H1 (cell line): ENCODE results near the gene ADAM12. TPM values are rescaled to one million over a fixed set of nuclear protein-coding genes. Genes with fewer than 3 reads are reported as not detected.

Experiments used
- CTCF ChIA-PET: fragments of 300-600 bp; sonication (Branson Sonifier 250); formaldehyde crosslinking; loops from one replicate; lab custom pipeline; 2021; ENCODE audit not compliant: partially characterized antibody; lab: Charles Lee
- POLR2A ChIA-PET: fragments of 300-600 bp; sonication (Branson Sonifier 250); formaldehyde crosslinking; loops from one replicate; lab custom pipeline; 2021; ENCODE audit warnings: inconsistent platforms; ENCODE audit not compliant: partially characterized antibody; lab: Charles Lee
- DNase-seq, 2 experiments: peaks; one replicate each; pipeline versions ENCODE4 v3.0.0 to v3.0.0-alpha.2; 2010 to 2022; ENCODE audit warnings: low spot score in 2 of 2, low read depth in 1 of 2, mixed read lengths in 1 of 2
- FAIRE-seq: peaks from 2 replicates; lab custom pipeline; 2011; peaks lifted over from hg19 to GRCh38; lab: Jason Lieb, UNC
- H2AFZ ChIP-seq: 2 replicates; pipeline ENCODE4 v1.8.1; 2012; ENCODE audit warnings: low read length, inconsistent platforms
- H2AK5ac ChIP-seq: 2 replicates; pipeline ENCODE4 v1.6.1; 2013; ENCODE audit warnings: low read depth, low read length
- H2BK120ac ChIP-seq: replicated peaks from 2 replicates; pipeline ENCODE3; 2013; ENCODE audit warnings: low read depth, low read length, inconsistent platforms
- H2BK12ac ChIP-seq: 2 replicates; pipeline ENCODE4 v1.6.1; 2013; ENCODE audit warnings: low read depth, low read length
- H2BK15ac ChIP-seq: 2 replicates; pipeline ENCODE4 v1.6.1; 2013; ENCODE audit warnings: low read length
- H2BK20ac ChIP-seq: 2 replicates; pipeline ENCODE4 v1.6.1; 2013; ENCODE audit warnings: low read length
- H2BK5ac ChIP-seq: 2 replicates; pipeline ENCODE4 v1.6.1; 2013; ENCODE audit warnings: low read depth, low read length
- H3K14ac ChIP-seq: 2 replicates; pipeline ENCODE4 v1.6.1; 2013; ENCODE audit warnings: inconsistent platforms; ENCODE audit not compliant: insufficient read length
- H3K18ac ChIP-seq: 2 replicates; pipeline ENCODE4 v1.6.1; 2013; ENCODE audit warnings: low read length; ENCODE audit errors: extremely low read depth
- H3K23ac ChIP-seq: 2 replicates; pipeline ENCODE4 v1.6.1; 2013; ENCODE audit warnings: inconsistent platforms; ENCODE audit not compliant: insufficient read length
- H3K23me2 ChIP-seq: 2 replicates; pipeline ENCODE4 v1.6.1; 2013; ENCODE audit warnings: low read depth, low read length
- H3K27ac ChIP-seq: 2 replicates; pipeline ENCODE4 v1.6.1; 2011; ENCODE audit warnings: low read depth, low read length, inconsistent platforms
- H3K27me3 ChIP-seq, 4 experiments: replicated peaks in 1 of 4; 1 replicate in 1 of 4; 2 replicates in 3 of 4; pipeline versions ENCODE4 v1.6.1 to v1.8.1; 2011 to 2013; ENCODE audit warnings: low read length in 3 of 4, mild to moderate bottlenecking in 3 of 4, inconsistent platforms in 2 of 4, mixed read lengths in 2 of 4, moderate library complexity in 1 of 4; ENCODE audit not compliant: control insufficient read depth in 3 of 4, insufficient read depth in 3 of 4; ENCODE audit errors: extremely low read depth in 1 of 4
- H3K36me3 ChIP-seq, 4 experiments: 2 replicates each; pipeline versions ENCODE4 v1.6.1 to v1.8.1; 2011 to 2013; ENCODE audit warnings: mild to moderate bottlenecking in 4 of 4, low read length in 3 of 4, moderate library complexity in 2 of 4, control low read depth in 1 of 4, inconsistent platforms in 1 of 4; ENCODE audit not compliant: insufficient read depth in 4 of 4, control insufficient read depth in 2 of 4
- H3K4ac ChIP-seq: replicated peaks from 2 replicates; pipeline ENCODE3; 2013; ENCODE audit warnings: low read length, low read depth, mixed read lengths, inconsistent platforms; ENCODE audit not compliant: insufficient read length
- H3K4me1 ChIP-seq, 4 experiments: replicated peaks in 1 of 4; 1 replicate in 1 of 4; 2 replicates in 3 of 4; pipeline versions ENCODE4 v1.6.1 to v1.8.1; 2011 to 2013; ENCODE audit warnings: low read length in 3 of 4, inconsistent platforms in 2 of 4, mixed read lengths in 1 of 4; ENCODE audit not compliant: insufficient read depth in 4 of 4, control insufficient read depth in 3 of 4
- H3K4me2 ChIP-seq, 2 experiments: 2 replicates each; pipeline versions ENCODE4 v1.6.1 to v1.8.1; 2011 to 2013; ENCODE audit warnings: low read depth in 2 of 2, low read length in 2 of 2, control low read depth in 1 of 2, inconsistent platforms in 1 of 2, mild to moderate bottlenecking in 1 of 2; ENCODE audit not compliant: insufficient read depth in 1 of 2
- H3K4me3 ChIP-seq, 4 experiments: fragments of 200-600, 300-600 bp in 1 of 4; sonication (generic), shearing (Covaris generic), sonication (Bioruptor Twin) in 1 of 4; 2 replicates each; pipeline versions ENCODE4 v1.5.1 to v1.8.1; 2011 to 2016; ENCODE audit warnings: low read length in 4 of 4, low read depth in 3 of 4, control low read depth in 2 of 4, inconsistent platforms in 2 of 4, mild to moderate bottlenecking in 2 of 4, mixed read lengths in 1 of 4, moderate library complexity in 1 of 4; ENCODE audit not compliant: insufficient read depth in 2 of 4; ENCODE audit errors: extremely low read depth in 1 of 4
- H3K56ac ChIP-seq: replicated peaks from 2 replicates; pipeline ENCODE3; 2013; ENCODE audit warnings: low read depth, mild to moderate bottlenecking, mixed read lengths, low read length, inconsistent platforms; ENCODE audit not compliant: insufficient read length
- H3K79me1 ChIP-seq: 2 replicates; pipeline ENCODE4 v1.6.1; 2013; ENCODE audit warnings: low read depth, low read length, control low read depth
- H3K79me2 ChIP-seq, 2 experiments: 2 replicates each; pipeline versions ENCODE4 v1.6.1 to v1.8.1; 2012 to 2013; ENCODE audit warnings: low read length in 2 of 2, mild to moderate bottlenecking in 2 of 2, inconsistent platforms in 1 of 2; ENCODE audit not compliant: insufficient read depth in 2 of 2, control insufficient read depth in 1 of 2
- H3K9ac ChIP-seq, 4 experiments: replicated peaks in 1 of 4; 1 replicate in 1 of 4; 2 replicates in 3 of 4; pipeline versions ENCODE4 v1.6.1 to v1.8.1; 2011 to 2013; ENCODE audit warnings: low read depth in 3 of 4, low read length in 3 of 4, control low read depth in 2 of 4, mild to moderate bottlenecking in 2 of 4, moderate library complexity in 2 of 4, inconsistent platforms in 1 of 4; ENCODE audit errors: extremely low read depth in 1 of 4
- H3K9me3 ChIP-seq, 2 experiments: 2 replicates each; pipeline versions ENCODE4 v1.6.1 to v1.8.1; 2012 to 2013; ENCODE audit warnings: mild to moderate bottlenecking in 2 of 2, moderate library complexity in 2 of 2, control low read depth in 1 of 2, inconsistent platforms in 1 of 2, low read depth in 1 of 2, low read length in 1 of 2, mixed read lengths in 1 of 2; ENCODE audit not compliant: insufficient read depth in 2 of 2
- H4K20me1 ChIP-seq, 2 experiments: replicated peaks in 1 of 2; 2 replicates each; pipeline versions ENCODE3 to v1.8.1; 2011 to 2013; ENCODE audit warnings: inconsistent platforms in 2 of 2, low read length in 2 of 2, mild to moderate bottlenecking in 1 of 2; ENCODE audit not compliant: insufficient read depth in 2 of 2, control insufficient read depth in 1 of 2
- H4K5ac ChIP-seq: 2 replicates; pipeline ENCODE4 v1.6.1; 2013; ENCODE audit warnings: low read length, low read depth, mixed read lengths, inconsistent platforms; ENCODE audit not compliant: insufficient read length
- H4K8ac ChIP-seq: 2 replicates; pipeline ENCODE4 v1.8.0; 2013; ENCODE audit warnings: mild to moderate bottlenecking, moderate library complexity, low read length, inconsistent platforms; ENCODE audit not compliant: insufficient read depth; ENCODE audit errors: extremely low read depth
- H4K91ac ChIP-seq: replicated peaks from 2 replicates; pipeline ENCODE3; 2013; ENCODE audit warnings: low read length, mixed read lengths, inconsistent platforms; ENCODE audit not compliant: insufficient read length
- HDAC6 ChIP-seq: IDR thresholded peaks from one replicate; pipeline ENCODE4 v1.7.1; 2012; ENCODE audit warnings: low read depth, mild to moderate bottlenecking, inconsistent platforms, low read length, moderate library complexity
- KDM4A ChIP-seq: IDR thresholded peaks from one replicate; pipeline ENCODE4 v1.7.1; 2012; ENCODE audit warnings: low read depth, mild to moderate bottlenecking, moderate library complexity, low read length, inconsistent platforms; ENCODE audit not compliant: severe bottlenecking
- RFX5 ChIP-seq: IDR thresholded peaks from 2 replicates; pipeline ENCODE4 v1.6.1; 2011; ENCODE audit warnings: low read depth, low read length, improper control_type of control experiment, borderline replicate concordance
- SAP30 ChIP-seq: fragments of 300-600 bp; sonication (generic); IDR thresholded peaks from 2 replicates; pipeline ENCODE4 v1.7.1; 2012; ENCODE audit warnings: low read length, moderate library complexity, mild to moderate bottlenecking, inconsistent platforms; ENCODE audit not compliant: insufficient read depth, insufficient replicate concordance
- WGBS, 2 experiments: shearing (Covaris generic) in 1 of 2; methylation state at CpG; one replicate each; pipeline versions ENCODE4 v1.1.6 to v1.1.7; 2013 to 2015; ENCODE audit warnings: low lambda C conversion rate in 2 of 2, mixed read lengths in 2 of 2, inconsistent platforms in 1 of 2, low coverage in 1 of 2, missing lambda C conversion rate in 1 of 2; ENCODE audit not compliant: insufficient replicate concordance in 2 of 2, insufficient coverage in 1 of 2, insufficient read length in 1 of 2; ENCODE audit errors: extremely low coverage in 1 of 2, missing lambda C conversion rate in 1 of 2; 5-methylcytosine and 5-hydroxymethylcytosine counted together
- polyA plus RNA-seq, 7 experiments: library from polyadenylated mRNA; depleted of rRNA in 3 of 7; stranded (reverse) in 5 of 7; unstranded in 2 of 7; fragments of >200 nt in 5 of 7; fragments of 200-250 nt in 2 of 7; gene quantifications; 1 replicate in 5 of 7; 2 replicates in 1 of 7; 4 replicates in 1 of 7; pipeline versions ENCODE4 v1.2.1 to v1.2.3, GENCODE V29; 2011 to 2013; ENCODE audit warnings: missing spikeins in 2 of 7, mixed read lengths in 2 of 7
- total RNA-seq: library from RNA; stranded (reverse); fragmentation: NEBNext Ultra II Directional; extraction: Animal tissue kit (Norgen Biotek cat#: 25700); gene quantifications from 2 replicates; pipeline ENCODE4 v1.2.1, GENCODE V29; 2021

ADAM12 gene
- total and polyA plus RNA-seq, 2 of the 8 experiments (the other 6 are each of a cell fraction or from before 2014, with no cell fraction given), result 0.07 to 0.17 TPM

DNA sequence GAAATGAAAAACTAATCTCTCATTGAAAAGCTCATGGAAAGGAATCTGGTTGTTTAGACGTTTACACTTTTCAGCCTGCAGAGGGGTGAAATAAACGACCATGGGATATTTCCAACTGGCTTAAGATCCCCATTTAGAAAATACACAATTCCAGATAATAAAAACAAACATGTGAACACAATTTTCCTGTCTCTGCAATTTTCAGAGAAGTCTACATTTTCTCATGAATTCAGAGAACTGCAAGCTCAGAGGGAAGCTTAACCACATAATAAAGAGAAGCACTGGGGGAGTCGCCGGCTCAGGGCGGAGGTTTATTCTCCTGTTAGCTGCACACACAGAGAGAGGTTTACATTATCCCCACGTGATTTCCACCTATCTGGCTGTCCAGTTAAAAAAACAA, 276.8 kb downstream of the ADAM12 start:
- no peak overlapping the region for H2BK5ac ChIP-seq
- no peak overlapping the region for H2AK5ac ChIP-seq
- H3K56ac ChIP-seq, result no peak overlapping the region
- H4K91ac ChIP-seq, result no peak overlapping the region
- H3K14ac ChIP-seq, result no peak overlapping the region
- peaks cover 0 to 13% (median 9%) of the 10 kb centered on the region in 4 experiments; a peak in 3 of 7 replicates for H3K4me1 ChIP-seq
- ChIA-PET POLR2A (no interaction called here), CTCF (no interaction called here)
- no peak overlapping the region for H2BK20ac ChIP-seq
- no peaks in the 10 kb centered on the region for H4K20me1 ChIP-seq
- no peak overlapping the region for H3K4me2 ChIP-seq
- no peak overlapping the region for H2BK120ac ChIP-seq
- H4K5ac ChIP-seq, result no peak overlapping the region
- no peak overlapping the region for H2BK15ac ChIP-seq
- H2BK12ac ChIP-seq, result no peak overlapping the region
- WGBS, 2 experiments, result 94% methylated on average over 6 of the region's 6 CpGs; no CpG with 5 or more reads in 1 of the 2 experiments
- FAIRE-seq (no peak), DNase-seq (no peak)
- no peak overlapping the region for H2AFZ ChIP-seq
- no peak overlapping the region for H3K4ac ChIP-seq
- no peak overlapping the region for H3K27ac ChIP-seq
- no peak overlapping the region for H3K18ac ChIP-seq
- H3K9ac ChIP-seq, result no peak overlapping the region
- no peaks in the 10 kb centered on the region for H3K36me3 ChIP-seq
- no peaks in the 10 kb centered on the region for H3K79me1 ChIP-seq
- H4K8ac ChIP-seq, result no peak overlapping the region
- TF ChIP-seq KDM4A (no peak), HDAC6 (no peak), RFX5 (no peak), SAP30 (no peak)
- H3K9me3 ChIP-seq, result no peaks in the 10 kb centered on the region
- H3K4me3 ChIP-seq, result no peak overlapping the region
- H3K23me2 ChIP-seq, result no peaks in the 10 kb centered on the region
- no peaks in the 10 kb centered on the region for H3K79me2 ChIP-seq
- H3K23ac ChIP-seq, result no peak overlapping the region
- H3K27me3 ChIP-seq, result no peaks in the 10 kb centered on the region
